ENCODE data around the gene GABRB2.

- no peak for TF ChIP-seq CTCF (IDR thresholded peaks at IDR 0.05; ENCODE audit: low read depth, low read length, missing input control)
- no peak for TF ChIP-seq TAF1 (conservative IDR thresholded peaks at IDR 0.05)
- TF ChIP-seq REST (IDR thresholded peaks at IDR 0.05), result no peak
- TF ChIP-seq YY1 (IDR thresholded peaks at IDR 0.05), result no peak
- TF ChIP-seq SP1 (IDR thresholded peaks at IDR 0.05), result no peak
- no peak for TF ChIP-seq ATF3 (IDR thresholded peaks at IDR 0.05)
- TF ChIP-seq EGR1 (IDR thresholded peaks at IDR 0.05; ENCODE audit: low read depth in 2 of 2), result no peak
These were observed 139.6 kb downstream of the GABRB2 start for GRCh38 chr5:161406880-161407279.

Measured in liver (tissue), 3 donors.